Right renal cortex interstitium (tissue), 3 donors: ENCODE data around the gene CCT5. TPM values are rescaled to one million over a fixed set of nuclear protein-coding genes. Genes with fewer than 3 reads are reported as not detected.
A peak's percentile ranks its signal among the peaks of the same experiment; 100 is the strongest.
"Not testable (repeated sequence)": the region's sequence is repeated elsewhere in the genome, so short reads cannot be mapped to it uniquely, and the experiment has no call there.

ENCODE experiments used
- DNase-seq, 3 donors: peaks; one replicate each; pipeline ENCODE4 v3.0.0-alpha.2; 2013; ENCODE audit warnings: low read depth in 3 of 3, low spot score in 2 of 3
- polyA plus RNA-seq, 3 donors: library from polyadenylated mRNA; unstranded; fragments of 120-200 nt; gene quantifications; one replicate each; pipeline ENCODE4 v1.2.1, GENCODE V29; 2013; ENCODE audit not compliant: insufficient read length in 3 of 3

The CCT5 gene
- polyA plus RNA-seq, 3 donors = 294 to 320 (median 304) TPM

GRCh38 chr5:10275460-10275859 is 25.4 kb downstream of the CCT5 start:
- DNase-seq = no peak

GRCh38 chr5:10275991-10276390 is 25.9 kb downstream of the CCT5 start:
- DNase-seq = no peak

DNA sequence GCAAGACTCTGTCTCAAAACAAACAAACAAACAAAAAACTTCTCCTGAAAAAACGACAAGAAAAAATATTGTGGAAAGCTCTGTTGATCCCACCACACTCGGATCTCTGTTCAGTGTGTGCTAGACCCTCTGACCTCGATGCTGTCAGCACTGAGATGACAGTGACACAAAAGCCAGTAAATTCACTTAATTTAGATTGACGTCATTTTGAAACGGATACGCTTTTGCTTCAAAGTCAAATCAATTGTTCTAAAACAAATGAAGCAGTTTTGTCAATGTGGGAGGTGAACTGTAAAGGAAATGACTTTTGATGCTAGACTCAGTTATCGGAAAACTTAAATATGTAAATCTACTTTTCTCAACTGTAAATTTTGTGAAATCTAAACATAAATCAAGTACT is 26.6 kb downstream of the CCT5 start:
- no peak for DNase-seq

- DNase-seq = no peak
Observed at GRCh38 chr5:10277773-10278630, 27.9 kb downstream of the CCT5 start.

DNA sequence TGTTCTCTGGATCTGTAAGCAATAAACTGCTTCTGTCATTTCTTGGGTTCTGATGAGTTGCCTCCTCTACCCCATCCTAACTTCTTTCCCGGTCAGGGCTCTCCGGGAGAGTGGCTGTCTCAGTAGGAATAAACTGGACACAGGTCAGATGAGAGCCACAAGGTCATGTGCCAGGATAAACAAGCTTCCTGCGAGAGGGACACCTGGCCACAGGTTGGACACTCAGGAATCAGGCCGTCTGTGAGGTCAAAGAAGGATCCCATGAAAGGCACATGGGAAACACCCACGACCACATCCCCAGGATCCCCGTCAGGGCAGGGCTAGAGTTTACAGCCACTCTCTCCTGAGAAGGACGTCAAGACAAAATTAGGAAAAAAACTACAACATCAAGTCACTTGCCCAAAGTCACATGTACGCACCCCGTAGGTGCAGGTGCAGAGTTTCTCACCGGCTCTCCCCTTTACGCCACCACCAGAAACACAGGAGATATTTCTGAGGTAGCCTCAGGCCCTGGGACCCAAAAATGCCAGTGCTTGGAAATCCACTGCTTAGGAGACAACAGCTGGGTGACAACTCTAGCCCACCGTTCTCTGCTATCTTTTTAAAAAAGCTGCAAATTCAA is 28.7 kb downstream of the CCT5 start:
- no peak for DNase-seq

- DNase-seq = no peak
Observed at GRCh38 chr5:10279328-10279727, 29.2 kb downstream of the CCT5 start.

DNA sequence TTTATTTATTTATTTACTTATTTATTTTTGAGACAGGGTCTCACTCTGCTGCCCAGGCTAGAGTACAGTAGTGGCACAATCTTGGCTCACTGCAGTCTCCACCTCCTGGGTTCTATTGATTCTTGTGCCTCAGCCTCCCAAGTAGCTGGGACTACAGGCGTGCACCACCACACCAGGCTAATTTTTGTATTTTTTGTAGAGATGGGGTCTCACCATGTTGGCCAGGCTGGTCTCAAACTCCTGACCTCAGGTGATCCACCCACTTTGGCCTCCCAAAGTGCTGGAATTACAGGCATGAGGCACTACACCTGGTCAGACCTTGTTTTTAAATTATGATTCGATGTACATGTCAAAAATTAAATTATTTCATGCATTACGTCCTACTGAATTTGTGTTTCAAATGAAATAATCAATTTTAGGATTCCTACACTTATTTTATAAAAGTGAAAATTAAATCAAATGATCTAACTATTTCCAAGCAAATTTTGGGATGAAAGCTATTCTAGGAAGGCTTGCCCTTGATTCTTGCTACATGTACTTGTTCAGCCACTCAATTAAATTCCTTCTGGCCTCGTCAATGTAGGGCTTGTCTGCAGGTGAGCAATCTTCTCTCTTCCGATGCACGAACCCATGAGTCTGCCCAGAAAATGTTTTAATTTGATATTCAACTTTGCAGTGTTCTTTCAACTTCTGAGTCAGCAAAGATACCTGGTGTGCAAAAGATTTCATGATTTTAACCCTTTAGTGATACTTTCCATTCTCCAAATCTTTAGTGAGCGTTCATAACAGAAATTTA is 30.0 kb downstream of the CCT5 start:
- DNase-seq = no peak

DNA sequence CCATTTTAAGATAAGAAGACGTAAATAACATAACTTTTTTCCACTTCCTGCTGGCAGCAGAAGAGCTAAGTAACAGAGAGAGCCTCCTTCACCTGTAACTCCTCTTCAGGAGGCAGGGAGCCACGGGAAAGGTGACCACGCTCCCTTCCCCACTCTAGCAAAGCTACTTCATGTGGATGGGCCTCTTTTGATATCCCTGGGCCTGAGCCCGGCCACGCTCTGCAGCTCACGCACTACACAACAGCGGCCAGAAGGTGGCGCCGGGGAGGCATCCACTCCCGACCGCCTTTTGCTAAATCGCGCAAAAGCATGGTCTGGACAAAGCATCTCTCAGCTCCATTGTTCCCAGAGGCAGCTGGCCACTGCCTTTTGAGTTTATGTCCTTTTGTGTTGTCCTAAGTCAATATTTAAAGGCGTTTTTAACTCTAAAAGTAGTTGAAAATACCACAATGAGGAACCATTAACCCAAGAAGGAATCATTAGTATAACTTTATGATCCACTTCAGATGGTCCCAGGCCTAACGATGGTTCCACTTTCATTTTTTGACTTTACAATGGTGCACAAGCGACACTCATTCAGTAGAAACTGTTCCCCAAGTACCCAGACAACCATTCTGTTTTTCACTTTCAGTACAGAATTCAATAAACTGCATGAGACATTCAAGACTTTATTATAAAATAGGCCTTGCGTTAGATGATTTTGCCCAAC is 34.0 kb downstream of the CCT5 start:
- peak; percentile 38 to 68 (median 51) for DNase-seq

DNA sequence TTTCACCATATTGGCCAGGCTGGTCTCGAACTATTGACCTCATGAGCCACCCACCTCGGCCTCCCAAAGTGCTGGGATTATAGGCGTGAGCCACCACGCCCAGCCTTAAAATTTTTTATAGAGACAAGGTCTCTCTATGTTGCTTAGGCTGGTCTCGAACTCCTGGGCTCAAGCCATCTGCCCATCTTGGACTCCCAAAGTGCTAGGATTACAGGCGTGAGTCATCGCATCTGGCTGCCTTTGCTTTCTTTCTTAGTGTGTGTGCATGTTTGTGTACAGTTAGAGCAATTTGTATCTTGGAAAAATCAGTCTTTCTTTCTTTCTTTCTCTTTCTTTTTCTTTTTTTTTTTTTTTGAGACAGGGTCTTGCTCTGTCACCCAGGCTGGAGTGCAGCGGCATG is 35.3 kb downstream of the CCT5 start:
- not testable (repeated sequence) for DNase-seq

DNA sequence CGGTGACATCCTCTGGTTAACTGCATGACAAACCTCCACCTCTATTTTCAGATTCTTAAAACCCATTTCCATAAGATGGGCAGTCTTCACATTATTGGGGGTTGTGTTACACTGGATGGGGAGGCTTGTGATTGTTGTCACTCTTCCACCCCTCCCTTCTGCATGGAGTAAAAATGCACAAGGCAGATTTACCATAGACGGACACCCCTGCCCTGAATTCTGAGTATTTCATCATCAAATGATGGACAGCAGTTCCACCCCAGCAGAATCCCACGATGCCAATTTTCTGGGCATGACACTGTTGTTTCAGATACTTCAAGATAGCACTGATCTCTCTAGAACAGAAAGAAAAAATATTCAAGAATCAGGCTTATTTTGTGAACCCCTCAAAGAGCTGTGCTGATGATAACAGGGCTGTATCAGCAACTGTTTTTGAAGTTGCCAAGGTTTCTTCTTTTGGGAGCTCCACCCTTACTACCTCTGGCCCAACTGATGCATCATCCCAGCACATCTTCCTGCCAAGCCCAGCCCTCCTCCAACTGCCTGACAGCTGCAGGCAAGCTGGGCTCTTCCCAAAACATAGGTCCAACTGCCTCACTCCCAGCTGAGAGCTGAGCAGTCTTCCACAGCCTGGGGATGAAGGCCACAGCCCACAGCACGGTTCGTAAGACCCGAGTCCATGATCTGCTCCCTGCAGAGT is 36.2 kb downstream of the CCT5 start:
- no peak for DNase-seq

DNA sequence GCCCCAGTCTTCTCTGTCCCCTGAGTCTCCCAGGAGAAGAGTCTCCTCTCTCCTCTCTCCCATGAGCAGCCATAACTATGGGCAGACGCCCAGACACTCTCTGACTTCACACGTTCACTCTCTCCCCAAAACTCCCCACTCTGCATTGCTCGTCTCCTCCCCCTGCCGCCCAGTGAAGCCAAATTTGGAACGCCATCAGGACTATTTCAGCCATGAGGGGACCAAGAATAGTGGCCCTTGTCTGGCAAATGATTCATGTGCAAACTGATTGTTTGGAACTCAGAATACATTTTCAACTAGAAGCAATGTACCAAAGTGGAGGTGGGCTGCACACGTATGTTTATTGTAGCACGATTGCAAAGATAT is 36.8 kb downstream of the CCT5 start:
- no peak for DNase-seq

GRCh38 chr5:10288592-10289219 is 38.6 kb downstream of the CCT5 start:
- peak in 2 of 3 donors; percentile 53 to 67 for DNase-seq

DNA sequence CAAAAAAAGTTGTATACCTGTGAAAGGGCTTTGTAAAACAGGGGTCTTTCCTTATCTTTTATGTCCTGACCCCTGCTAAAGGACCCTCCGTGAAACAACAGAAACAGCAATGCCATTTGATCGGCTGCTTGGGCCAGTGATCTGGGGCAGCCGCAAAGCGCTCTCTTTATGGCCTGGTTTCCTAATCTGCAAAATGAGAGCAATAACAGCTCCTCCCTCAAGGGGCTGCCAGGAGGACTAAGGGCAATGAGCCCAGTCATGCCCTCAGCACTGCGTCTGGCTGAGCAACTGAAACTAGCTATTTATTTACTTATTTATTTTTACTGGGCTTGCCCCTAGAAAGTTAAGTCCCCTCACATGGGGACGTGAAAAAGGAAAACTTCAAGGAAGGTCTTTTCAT is 39.3 kb downstream of the CCT5 start:
- DNase-seq = no peak

DNA sequence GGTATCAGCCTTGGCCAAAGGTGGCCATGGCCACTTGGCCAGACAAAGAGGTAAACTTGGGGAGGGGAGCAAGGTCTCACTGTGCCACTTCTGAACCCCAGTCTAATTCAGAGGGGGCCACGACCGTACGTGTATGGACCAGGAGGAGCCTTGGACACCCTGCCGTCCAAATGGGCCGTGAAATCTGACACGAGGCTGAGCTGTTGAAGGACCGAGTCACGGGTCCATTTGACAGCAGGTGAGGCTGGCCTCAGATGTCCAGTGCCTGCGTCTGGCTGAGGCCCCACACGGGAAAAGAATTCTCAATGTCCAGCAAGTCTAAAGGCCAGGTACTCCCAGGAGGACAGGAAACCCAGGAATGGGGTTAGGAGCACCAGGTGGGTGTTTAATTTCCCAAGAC is 39.9 kb downstream of the CCT5 start:
- DNase-seq = no peak

GRCh38 chr5:10290438-10290837 is 40.4 kb downstream of the CCT5 start:
- no peak for DNase-seq

- no peak for DNase-seq
Observed at GRCh38 chr5:10291692-10292339, 41.7 kb downstream of the CCT5 start.

GRCh38 chr5:10293907-10294662 is 44.0 kb downstream of the CCT5 start:
- DNase-seq = no peak

DNA sequence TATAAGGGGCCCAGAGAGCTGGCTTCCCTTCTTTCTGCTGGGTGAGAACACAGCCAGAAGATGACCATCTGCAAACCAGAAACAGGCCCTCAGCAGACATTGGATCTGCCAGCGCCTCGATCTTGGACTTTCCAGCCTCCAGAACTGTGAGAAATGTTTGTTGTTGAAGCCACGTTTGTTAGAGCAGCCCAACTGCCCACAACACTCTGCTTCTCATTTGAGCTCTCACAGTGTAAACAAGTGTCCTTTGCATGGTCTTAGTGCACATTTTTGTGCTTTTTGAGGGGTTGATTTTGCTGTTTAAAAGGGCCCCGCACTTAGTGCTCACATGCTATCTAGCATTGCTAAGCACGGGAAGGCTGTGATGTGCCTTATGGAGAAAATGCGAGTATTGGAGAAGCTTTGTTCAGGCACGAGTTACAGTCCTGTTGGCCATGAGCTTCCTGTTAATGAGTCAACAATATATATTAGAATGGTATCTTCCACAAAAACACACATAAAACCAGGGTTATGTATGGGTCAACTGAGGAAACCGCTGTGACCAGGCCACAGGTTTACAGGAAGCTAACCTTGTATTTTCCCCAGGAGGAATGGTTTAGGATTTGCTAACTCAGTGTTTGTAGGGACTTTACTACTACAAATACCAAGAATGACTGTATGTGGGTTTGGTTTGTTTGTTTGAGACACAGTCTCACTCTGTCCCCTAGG is 45.7 kb downstream of the CCT5 start:
- DNase-seq = no peak
